Common myeloid progenitor, CD34-positive (primary cell): ENCODE measurements around the gene ATP9A.
A peak's percentile ranks its signal among the peaks of the same experiment; 100 is the strongest.
"Not testable (repeated sequence)": the region's sequence is repeated elsewhere in the genome, so short reads cannot be mapped to it uniquely, and the experiment has no call there.

Experiments used
- CTCF ChIA-PET: fragments of 350-600 bp; sonication (Branson Sonifier 250); formaldehyde crosslinking; loops from one replicate; lab custom pipeline; 2021; ENCODE audit warnings: antibody characterized with exemption; lab: Charles Lee
- POLR2A ChIA-PET: fragments of 350-600 bp; sonication (Branson Sonifier 250); formaldehyde crosslinking; loops from one replicate; lab custom pipeline; 2021; ENCODE audit warnings: antibody characterized with exemption; lab: Charles Lee
- DNase-seq, 3 donors: peaks; one replicate each; pipeline versions ENCODE4 v3.0.0 to v3.0.0-alpha.2; 2013
- H3K27ac ChIP-seq, 2 experiments: 1 replicate in 1 of 2; 2 replicates in 1 of 2; pipeline ENCODE4 v1.7.0; 2013; ENCODE audit warnings: inconsistent platforms in 2 of 2, low read length in 2 of 2, mild to moderate bottlenecking in 2 of 2, low read depth in 1 of 2, moderate library complexity in 1 of 2; ENCODE audit not compliant: severe bottlenecking in 2 of 2, insufficient read depth in 1 of 2, poor library complexity in 1 of 2
- H3K27me3 ChIP-seq, 5 experiments: replicated peaks in 2 of 5; 1 replicate in 3 of 5; 2 replicates in 2 of 5; pipeline versions ENCODE4 v1.6.1 to v1.7.0; 2013; ENCODE audit warnings: low read length in 4 of 5, mild to moderate bottlenecking in 2 of 5, moderate library complexity in 2 of 5, inconsistent platforms in 1 of 5; ENCODE audit not compliant: insufficient read depth in 5 of 5, control insufficient read depth in 4 of 5
- H3K36me3 ChIP-seq, 4 experiments: 1 replicate in 2 of 4; 2 replicates in 2 of 4; pipeline versions ENCODE4 v1.6.1 to v1.7.0; 2013; ENCODE audit warnings: low read length in 3 of 4, control low read depth in 1 of 4, mild to moderate bottlenecking in 1 of 4; ENCODE audit not compliant: control insufficient read depth in 4 of 4, insufficient read depth in 4 of 4
- H3K4me1 ChIP-seq, 4 experiments: 1 replicate in 3 of 4; 2 replicates in 1 of 4; pipeline versions ENCODE4 v1.6.1 to v1.7.1; 2013; ENCODE audit warnings: low read length in 3 of 4, mild to moderate bottlenecking in 3 of 4, control low read depth in 1 of 4, inconsistent platforms in 1 of 4, moderate library complexity in 1 of 4; ENCODE audit not compliant: control insufficient read depth in 4 of 4, insufficient read depth in 4 of 4; ENCODE audit errors: control extremely low read depth in 1 of 4
- H3K4me3 ChIP-seq, 7 experiments: 1 replicate in 4 of 7; 2 replicates in 3 of 7; pipeline versions ENCODE4 v1.5.1 to v1.7.0; 2013; ENCODE audit warnings: mild to moderate bottlenecking in 7 of 7, low read length in 6 of 7, moderate library complexity in 6 of 7, inconsistent platforms in 2 of 7, low read depth in 2 of 7, control low read depth in 1 of 7; ENCODE audit not compliant: insufficient read depth in 4 of 7, control insufficient read depth in 1 of 7; ENCODE audit errors: extremely low read depth in 1 of 7
- H3K9me3 ChIP-seq, 5 experiments: 1 replicate in 4 of 5; 2 replicates in 1 of 5; pipeline versions ENCODE4 v1.6.1 to v1.7.1; 2013; ENCODE audit warnings: low read length in 4 of 5, mild to moderate bottlenecking in 2 of 5, inconsistent platforms in 1 of 5, low read depth in 1 of 5, moderate library complexity in 1 of 5; ENCODE audit not compliant: control insufficient read depth in 4 of 5, insufficient read depth in 2 of 5; ENCODE audit errors: control extremely low read depth in 1 of 5
- WGBS: methylation state at CpG from one replicate; pipeline ENCODE4 v1.1.5; 2013; ENCODE audit not compliant: insufficient coverage; 5-methylcytosine and 5-hydroxymethylcytosine counted together

Gene ATP9A

GRCh38 chr20:51775241-51775640 is 7.1 kb upstream of the ATP9A start:
- H3K27ac ChIP-seq = no peak overlapping the region
- no peaks in the 10 kb centered on the region for H3K36me3 ChIP-seq
- DNase-seq = no peak
- WGBS = no CpG with 5 or more reads among the region's 1 CpG
- POLR2A ChIA-PET = no interaction called here
- no peaks in the 10 kb centered on the region for H3K27me3 ChIP-seq
- CTCF ChIA-PET = interaction anchor here (1.0 to 1.9 kb wide), 2 partner anchors 21 to 24 kb away, joined by 3 to 7 read pairs; no protein-coding TSS in a partner anchor
- no peak overlapping the region for H3K4me3 ChIP-seq
- H3K9me3 ChIP-seq = peaks cover 0 to 11% (median 6%) of the 10 kb centered on the region in 5 experiments
- no peaks in the 10 kb centered on the region for H3K4me1 ChIP-seq

- CTCF ChIA-PET = interaction anchor here (0.7 kb wide), 1 partner anchor 9 kb away, joined by 3 read pairs; no protein-coding TSS in a partner anchor
- H3K9me3 ChIP-seq = no peaks in the 10 kb centered on the region
- H3K36me3 ChIP-seq = no peaks in the 10 kb centered on the region
- H3K27me3 ChIP-seq = no peaks in the 10 kb centered on the region
- no peak overlapping the region for H3K27ac ChIP-seq
- WGBS = 100% methylated on average over 4 of the region's 4 CpGs
- no peak overlapping the region for H3K4me3 ChIP-seq
- POLR2A ChIA-PET = no interaction called here
- H3K4me1 ChIP-seq = peaks cover 0 to 14% (median 6%) of the 10 kb centered on the region in 4 experiments
- DNase-seq = no peak
Measured at GRCh38 chr20:51772236-51772635, 4.0 kb upstream of the ATP9A start.

- Histone ChIP-seq H3K27me3 (no peaks in the 10 kb centered on the region), H3K27ac (no peak overlapping the region), H3K36me3 (no peaks in the 10 kb centered on the region), H3K4me3 (no peak overlapping the region), H3K4me1 (peaks cover 0 to 18% (median 8%) of the 10 kb centered on the region in 4 experiments), H3K9me3 (no peaks in the 10 kb centered on the region)
- peak in 2 of 3 donors; percentile 14 to 32 for DNase-seq
- ChIA-PET CTCF (interaction anchor here (0.6 kb wide), 1 partner anchor 90 kb away, joined by 3 read pairs; no protein-coding TSS in a partner anchor), POLR2A (interaction anchor here (0.6 kb wide), 1 partner anchor 150 kb away, joined by 4 read pairs; no protein-coding TSS in a partner anchor)
- 80% methylated on average over 6 of the region's 9 CpGs for WGBS
Measured at GRCh38 chr20:51769976-51770615, 1.9 kb upstream of the ATP9A start.

GRCh38 chr20:51768759-51769517 is 748 bp upstream of the ATP9A start:
- Histone ChIP-seq H3K4me1 (peaks cover 0 to 18% (median 8%) of the 10 kb centered on the region in 4 experiments), H3K36me3 (no peaks in the 10 kb centered on the region), H3K27ac (no peak overlapping the region), H3K27me3 (no peaks in the 10 kb centered on the region), H3K9me3 (no peaks in the 10 kb centered on the region), H3K4me3 (peak overlapping the region in 4 of 7 experiments; percentile 24 to 82 (median 36))
- 41% methylated on average over 5 of the region's 16 CpGs for WGBS
- DNase-seq = peak in 2 of 3 donors; percentile 31 to 64
- ChIA-PET POLR2A (no interaction called here), CTCF (interaction anchor here (0.6 kb wide), 1 partner anchor 89 kb away, joined by 3 read pairs; no protein-coding TSS in a partner anchor)

- 0% methylated on average over 40 of the region's 61 CpGs for WGBS
- Histone ChIP-seq H3K27ac (no peak overlapping the region), H3K27me3 (no peaks in the 10 kb centered on the region), H3K36me3 (no peaks in the 10 kb centered on the region), H3K4me1 (peaks cover 0 to 18% (median 8%) of the 10 kb centered on the region in 4 experiments), H3K9me3 (no peaks in the 10 kb centered on the region), H3K4me3 (peak overlapping the region; percentile 41 to 92 (median 71))
- ChIA-PET CTCF (interaction anchor here (1.1 to 1.2 kb wide), 2 partner anchors 13 to 71 kb away, joined by 3 to 4 read pairs; no protein-coding TSS in a partner anchor), POLR2A (interaction anchor here (0.5 to 0.8 kb wide), 2 partner anchors 125 to 200 kb away, joined by 3 read pairs; no protein-coding TSS in a partner anchor)
- peak; percentile 61 to 86 (median 83) for DNase-seq
Measured at GRCh38 chr20:51766994-51767866, 960 bp downstream of the ATP9A start.

- H3K27me3 ChIP-seq, POLR2A ChIA-PET, H3K4me3 ChIP-seq, H3K27ac ChIP-seq, H3K9me3 ChIP-seq, DNase-seq, H3K36me3 ChIP-seq: not testable (repeated sequence)
- 95% methylated on average over 10 of the region's 10 CpGs for WGBS
- CTCF ChIA-PET = interaction anchor here (0.9 to 1.3 kb wide), 2 partner anchors 32 to 320 kb away, joined by 3 read pairs; no protein-coding TSS in a partner anchor
- peaks cover 0 to 18% (median 8%) of the 10 kb centered on the region in 4 experiments for H3K4me1 ChIP-seq
Measured at GRCh38 chr20:51765381-51765780, 2.8 kb downstream of the ATP9A start.
